SK-N-SH (cell line): ENCODE results near the gene MYMX. TPM values are rescaled to one million over a fixed set of nuclear protein-coding genes. Genes with fewer than 3 reads are reported as not detected.
A peak's percentile ranks its signal among the peaks of the same experiment; 100 is the strongest.

Source experiments
- CTCF ChIA-PET: fragments of 300-600, 350-600 bp; formaldehyde crosslinking; extraction: SDS; loops from one replicate; lab custom pipeline; 2021; lab: Yijun Ruan, JAX
- POLR2A ChIA-PET: fragments of 350-600 bp; sonication (Branson Sonifier 250); formaldehyde crosslinking; extraction: SDS; loops from one replicate; lab custom pipeline; 2020; ENCODE audit warnings: antibody characterized with exemption, inconsistent platforms; lab: Yijun Ruan, JAX
- DNase-seq: peaks from one replicate; pipeline ENCODE4 v3.0.0; 2012
- H2AFZ ChIP-seq: fragments of 200-600 bp; sonication (generic); 2 replicates; pipeline ENCODE4 v1.8.1; 2016; ENCODE audit warnings: antibody characterized with exemption, mild to moderate bottlenecking, low read depth
- H3F3A ChIP-seq: fragments of 200-600 bp; sonication (generic); replicated peaks from 2 replicates; pipeline ENCODE3; 2016; ENCODE audit warnings: antibody characterized with exemption, mild to moderate bottlenecking; ENCODE audit not compliant: insufficient read depth
- H3K27ac ChIP-seq, 2 experiments: fragments of 200-500 bp in 1 of 2; fragments of 200-600 bp in 1 of 2; sonication (Bioruptor generic) in 1 of 2; sonication (generic), shearing (Covaris generic) in 1 of 2; 2 replicates each; pipeline versions ENCODE4 v1.5.1 to v1.6.1; 2014 to 2016; ENCODE audit warnings: low read depth in 2 of 2, inconsistent platforms in 1 of 2, low read length in 1 of 2, mild to moderate bottlenecking in 1 of 2, mixed read lengths in 1 of 2
- H3K27me3 ChIP-seq: fragments of 200-600 bp; sonication (generic), shearing (Covaris generic); 2 replicates; pipeline ENCODE4 v1.6.1; 2016; ENCODE audit warnings: mixed run types; ENCODE audit not compliant: insufficient read depth
- H3K36me3 ChIP-seq, 2 experiments: fragments of 200-500 bp in 1 of 2; fragments of 200-600 bp in 1 of 2; sonication (Bioruptor generic) in 1 of 2; sonication (generic) in 1 of 2; replicated peaks in 1 of 2; 2 replicates each; pipeline versions ENCODE3 to v1.5.1; 2014 to 2016; ENCODE audit warnings: low read length in 1 of 2, mild to moderate bottlenecking in 1 of 2; ENCODE audit not compliant: insufficient read depth in 2 of 2, control insufficient read depth in 1 of 2
- H3K4me1 ChIP-seq, 2 experiments: fragments of 200-500 bp in 1 of 2; fragments of 200-600 bp in 1 of 2; sonication (Bioruptor generic) in 1 of 2; sonication (generic), shearing (Covaris generic) in 1 of 2; 2 replicates each; pipeline versions ENCODE4 v1.5.1 to v1.6.1; 2014 to 2016; ENCODE audit warnings: low read depth in 1 of 2, low read length in 1 of 2, mixed run types in 1 of 2; ENCODE audit not compliant: insufficient read depth in 2 of 2, control insufficient read depth in 1 of 2
- H3K4me2 ChIP-seq: fragments of 200-600 bp; sonication (generic), shearing (Covaris generic); 2 replicates; pipeline ENCODE4 v1.6.1; 2017; ENCODE audit warnings: mixed run types
- H3K4me3 ChIP-seq, 2 experiments: fragments of 200-500 bp in 1 of 2; fragments of 200-600 bp in 1 of 2; sonication (Bioruptor generic) in 1 of 2; sonication (generic), shearing (Covaris generic) in 1 of 2; 2 replicates each; pipeline versions ENCODE4 v1.5.1 to v1.8.1; 2014 to 2016; ENCODE audit warnings: low read depth in 2 of 2, inconsistent platforms in 1 of 2, low read length in 1 of 2, mild to moderate bottlenecking in 1 of 2, mixed read lengths in 1 of 2, moderate library complexity in 1 of 2
- H3K79me2 ChIP-seq: fragments of 200-600 bp; sonication (generic); 2 replicates; pipeline ENCODE4 v1.8.1; 2017; ENCODE audit warnings: mild to moderate bottlenecking; ENCODE audit not compliant: insufficient read depth
- H3K9ac ChIP-seq: fragments of 200-600 bp; sonication (generic); 2 replicates; pipeline ENCODE4 v1.6.1; 2017; ENCODE audit warnings: mixed run types
- H3K9me2 ChIP-seq: fragments of 200-600 bp; sonication (generic); 2 replicates; pipeline ENCODE4 v1.6.1; 2017; ENCODE audit warnings: mixed run types
- H3K9me3 ChIP-seq: fragments of 200-600 bp; sonication (generic); 2 replicates; pipeline ENCODE4 v1.6.1; 2017; ENCODE audit warnings: mixed run types, mild to moderate bottlenecking, moderate library complexity
- H4K20me1 ChIP-seq: fragments of 200-600 bp; sonication (generic); 2 replicates; pipeline ENCODE4 v1.6.1; 2017; ENCODE audit warnings: mild to moderate bottlenecking, mixed run types; ENCODE audit not compliant: insufficient read depth
- CHD2 ChIP-seq: fragments of 150-350 bp; IDR thresholded peaks from 2 replicates; pipeline ENCODE4 v1.6.1; 2018; ENCODE audit warnings: low read length; ENCODE audit not compliant: partially characterized antibody
- ELF1 ChIP-seq: IDR thresholded peaks from 2 replicates; pipeline ENCODE4 v1.4.0; 2012
- EP300 ChIP-seq, 2 experiments: IDR thresholded peaks; 2 replicates each; pipeline versions ENCODE4 v1.4.0 to v1.6.1; 2012; ENCODE audit warnings: borderline replicate concordance in 1 of 2, low read depth in 1 of 2, low read length in 1 of 2
- FOSL2 ChIP-seq: IDR thresholded peaks from 2 replicates; pipeline ENCODE4 v1.4.0; 2012; ENCODE audit warnings: low read depth, mild to moderate bottlenecking, moderate library complexity, borderline replicate concordance
- FOXJ3 ChIP-seq: sonication (generic); formaldehyde crosslinking; IDR thresholded peaks from 2 replicates; pipeline ENCODE4 v1.5.1; 2020; ENCODE audit warnings: mild to moderate bottlenecking, missing genetic modification reagents
- GABPA ChIP-seq: IDR thresholded peaks from 2 replicates; pipeline ENCODE4 v1.4.0; 2012; ENCODE audit warnings: low read depth, mild to moderate bottlenecking
- MXI1 ChIP-seq: IDR thresholded peaks from 2 replicates; pipeline ENCODE4 v1.6.1; 2012; ENCODE audit warnings: mild to moderate bottlenecking, low read depth, low read length, improper control_type of control experiment
- NFIC ChIP-seq: IDR thresholded peaks from 2 replicates; pipeline ENCODE4 v1.4.0; 2012; ENCODE audit warnings: borderline replicate concordance
- NRF1 ChIP-seq: IDR thresholded peaks from 2 replicates; pipeline ENCODE4 v1.6.1; 2012; ENCODE audit warnings: low read depth, mild to moderate bottlenecking, low read length
- PBX3 ChIP-seq: IDR thresholded peaks from 2 replicates; pipeline ENCODE4; 2012
- RAD21 ChIP-seq: IDR thresholded peaks from 2 replicates; pipeline ENCODE4 v1.6.1; 2012; ENCODE audit warnings: mild to moderate bottlenecking, low read length
- RFX5 ChIP-seq: IDR thresholded peaks from 2 replicates; pipeline ENCODE4 v1.6.1; 2012; ENCODE audit warnings: mild to moderate bottlenecking, improper control_type of control experiment, low read length
- RXRA ChIP-seq: IDR thresholded peaks from 2 replicates; pipeline ENCODE4 v1.4.0; 2012; ENCODE audit warnings: low read depth, mild to moderate bottlenecking, borderline replicate concordance
- SIN3A ChIP-seq: IDR thresholded peaks from 2 replicates; pipeline ENCODE4 v1.6.1; 2012; ENCODE audit warnings: low read depth, mild to moderate bottlenecking, low read length, moderate library complexity, borderline replicate concordance
- TAF1 ChIP-seq: IDR thresholded peaks from 2 replicates; pipeline ENCODE4 v1.6.1; 2012; ENCODE audit warnings: low read depth, mild to moderate bottlenecking, low read length, moderate library complexity, borderline replicate concordance
- TCF12 ChIP-seq: IDR thresholded peaks from 2 replicates; pipeline ENCODE4 v1.4.0; 2012
- USF1 ChIP-seq: IDR thresholded peaks from 2 replicates; pipeline ENCODE4 v1.4.0; 2012; ENCODE audit warnings: low read depth, borderline replicate concordance
- WGBS: methylation state at CpG from one replicate; pipeline ENCODE4 v1.1.6; 2017; ENCODE audit warnings: low lambda C conversion rate; 5-methylcytosine and 5-hydroxymethylcytosine counted together
- polyA plus RNA-seq, 3 experiments: library from polyadenylated mRNA; depleted of rRNA; stranded (reverse); fragments of >200 nt; gene quantifications; 2 replicates each; pipeline ENCODE4 v1.2.3, GENCODE V29; 2012

The MYMX gene
- polyA plus RNA-seq, 1 of the 3 experiments (the other 2 are of a cell fraction) = not detected

- no peak for TF ChIP-seq PBX3
- 0 out of 2 replicates have a peak, but pooled peaks have one; percentile 12 for TF ChIP-seq NRF1
- no peak for TF ChIP-seq TAF1
- no peak for TF ChIP-seq SIN3A
- peak; percentile 65 for TF ChIP-seq GABPA
- TF ChIP-seq RXRA = no peak
- TF ChIP-seq RFX5 = no peak
- peak; percentile 84 for TF ChIP-seq MXI1
Measured at GRCh38 chr6:44257025-44257752, 40.5 kb downstream of the MYMX start, which contains the start of gene SLC35B2 (continued).

GRCh38 chr6:44257753-44258324 lies 41.1 kb downstream of the MYMX start:
- no peaks in the 10 kb centered on the region for H3K9me3 ChIP-seq
- peaks cover 0 to 43% of the 10 kb centered on the region in 2 experiments; a peak in 1 of 4 replicates for H3K4me1 ChIP-seq
- no peak overlapping the region for H3K9ac ChIP-seq
- H3K27ac ChIP-seq = peak overlapping the region; percentile 37 to 91; a peak in 3 of 4 replicates
- peaks cover 44% of the 10 kb centered on the region for H3K79me2 ChIP-seq
- H2AFZ ChIP-seq = peak overlapping the region; percentile 73
- no peaks in the 10 kb centered on the region for H3K27me3 ChIP-seq
- H3K9me2 ChIP-seq = no peaks in the 10 kb centered on the region
- H3F3A ChIP-seq = peaks cover 36% of the 10 kb centered on the region
- peak overlapping the region; percentile 94 to 96; a peak in 3 of 4 replicates for H3K4me3 ChIP-seq
- no peak for DNase-seq
- 0 out of 2 replicates have a peak, but pooled peaks have one; percentile 18 for TF ChIP-seq RAD21
- TF ChIP-seq FOXJ3 (CRISPR knock-in tag) = no peak
- 55% methylated on average over 15 of the region's 15 CpGs for WGBS
- peak overlapping the region; percentile 94; the same call in 1 of the 2 replicates for H3K4me2 ChIP-seq
- H4K20me1 ChIP-seq = peaks cover 39% of the 10 kb centered on the region
- CTCF ChIA-PET = interaction anchor here (0.8 to 7.1 kb wide), 12 partner anchors 8 to 98 kb away, joined by 3 to 90 read pairs (median 11); partner anchors contain the start of genes AARS2, HSP90AB1, NFKBIE and TMEM151B
- peaks cover 18 to 39% of the 10 kb centered on the region in 2 experiments for H3K36me3 ChIP-seq
- POLR2A ChIA-PET = interaction anchor here (1.1 to 3.8 kb wide), 6 partner anchors 10 to 84 kb away, joined by 3 to 98 read pairs (median 10); partner anchors contain the start of genes HSP90AB1, SPATS1 and TMEM151B

GRCh38 chr6:44258325-44258863 lies 41.7 kb downstream of the MYMX start:
- ChIA-PET CTCF (interaction anchor here (0.7 to 7.1 kb wide), 8 partner anchors 8 to 134 kb away, joined by 3 to 90 read pairs (median 18); partner anchors contain the start of genes AARS2, HSP90AB1 and NFKBIE), POLR2A (no interaction called here)
- peaks cover 38% of the 10 kb centered on the region for H3K79me2 ChIP-seq
- no peak overlapping the region for H2AFZ ChIP-seq
- peaks cover 31% of the 10 kb centered on the region for H3F3A ChIP-seq
- no peaks in the 10 kb centered on the region for H3K9me2 ChIP-seq
- no peak for TF ChIP-seq USF1
- TF ChIP-seq GABPA = no peak
- no peak for TF ChIP-seq FOSL2
- TF ChIP-seq NRF1 = no peak
- no peak for TF ChIP-seq NFIC
- no peak for TF ChIP-seq ELF1
- TF ChIP-seq PBX3 = no peak
- no peak for TF ChIP-seq EP300 (IDR thresholded peaks at IDR 0.05; ENCODE audit: borderline replicate concordance in 1 of 2, low read depth in 1 of 2, low read length in 1 of 2)
- no peak for TF ChIP-seq CHD2
- no peak for TF ChIP-seq FOXJ3 (CRISPR knock-in tag)
- TF ChIP-seq TCF12 = no peak
- no peak for TF ChIP-seq MXI1
- H3K9ac ChIP-seq = no peak overlapping the region
- H3K36me3 ChIP-seq = peaks cover 13 to 34% of the 10 kb centered on the region in 2 experiments
- no peak overlapping the region for H3K4me3 ChIP-seq
- no peak for DNase-seq
- WGBS = 84% methylated on average over 5 of the region's 9 CpGs
- H3K27ac ChIP-seq = no peak overlapping the region
- peaks cover 3 to 43% of the 10 kb centered on the region in 2 experiments; a peak in 1 of 4 replicates for H3K4me1 ChIP-seq
- H4K20me1 ChIP-seq = peaks cover 33% of the 10 kb centered on the region
- no peak overlapping the region for H3K4me2 ChIP-seq
- no peaks in the 10 kb centered on the region for H3K27me3 ChIP-seq
- no peaks in the 10 kb centered on the region for H3K9me3 ChIP-seq
